GM12878 (cell line): ENCODE results near the gene LRRC23. TPM values are rescaled to one million over a fixed set of nuclear protein-coding genes. Genes with fewer than 3 reads are reported as not detected.

Source experiments
- ATAC-seq: fragments of 200-7000 bp; cut with Tn5 transposase; 3 replicates; pipeline ENCODE4 v1.9.1; 2020; ENCODE audit warnings: mild to moderate bottlenecking, moderate library complexity
- BruUV-seq: library from RNA; stranded (reverse); fragments of 400-500 nt; replicated peaks from 2 replicates; lab custom pipeline; 2021; lab: Mats Ljungman, UMichigan
- CTCF ChIA-PET: fragments of 300-600 bp; sonication (Branson Sonifier 250); formaldehyde crosslinking; extraction: SDS; loops from one replicate; lab custom pipeline; 2021; ENCODE audit warnings: inconsistent platforms; lab: Yijun Ruan, JAX
- POLR2A ChIA-PET: fragments of 350-600 bp; formaldehyde crosslinking; extraction: SDS; loops from one replicate; lab custom pipeline; 2021; ENCODE audit warnings: inconsistent platforms; lab: Charles Lee
- RAD21 ChIA-PET: fragments of 300-600 bp; sonication (Branson Sonifier 250); formaldehyde crosslinking; loops from one replicate; lab custom pipeline; 2023; ENCODE audit warnings: antibody characterized with exemption; ENCODE audit not compliant: unreplicated experiment; lab: Charles Lee
- SMC1A ChIA-PET: fragments of 300-600 bp; sonication (Branson Sonifier 250); formaldehyde crosslinking; loops from one replicate; lab custom pipeline; 2023; ENCODE audit not compliant: unreplicated experiment, uncharacterized antibody; lab: Charles Lee
- DNase-seq: peaks from one replicate; pipeline ENCODE4 v3.0.0-alpha.2; 2011; ENCODE audit warnings: low read depth, low spot score
- FAIRE-seq: peaks from 3 replicates; lab custom pipeline; 2011; peaks lifted over from hg19 to GRCh38; lab: Jason Lieb, UNC
- H2AFZ ChIP-seq: 2 replicates; pipeline ENCODE4 v1.6.0; 2011; ENCODE audit warnings: low read depth, low read length, control low read depth; ENCODE audit not compliant: control insufficient read depth
- H3K27ac ChIP-seq: 2 replicates; pipeline ENCODE4 v1.5.1; 2011; ENCODE audit warnings: control low read depth; ENCODE audit not compliant: control insufficient read depth, insufficient read depth
- H3K27me3 ChIP-seq, 2 experiments: replicated peaks in 1 of 2; 2 replicates each; pipeline versions ENCODE4 v1.6.0 to v1.6.1; 2011; ENCODE audit warnings: low read length in 1 of 2; ENCODE audit not compliant: control insufficient read depth in 2 of 2, insufficient read depth in 2 of 2
- H3K36me3 ChIP-seq, 2 experiments: 2 replicates each; pipeline ENCODE4 v1.5.1; 2011; ENCODE audit warnings: low read length in 1 of 2; ENCODE audit not compliant: control insufficient read depth in 2 of 2, insufficient read depth in 2 of 2
- H3K4me1 ChIP-seq: 2 replicates; pipeline ENCODE4 v1.6.1; 2011; ENCODE audit warnings: mild to moderate bottlenecking, low read length, moderate library complexity, mixed read lengths; ENCODE audit not compliant: control insufficient read depth, insufficient read depth
- H3K4me2 ChIP-seq: 2 replicates; pipeline ENCODE4 v1.6.0; 2011; ENCODE audit warnings: control low read depth; ENCODE audit not compliant: control insufficient read depth, insufficient read depth
- H3K4me3 ChIP-seq: fragments of 200-600 bp; sonication (generic); 2 replicates; pipeline ENCODE4 v1.5.1; 2016
- H3K79me2 ChIP-seq: 2 replicates; pipeline ENCODE4 v1.6.0; 2011; ENCODE audit warnings: low read length; ENCODE audit not compliant: control insufficient read depth, insufficient read depth
- H3K9ac ChIP-seq: 2 replicates; pipeline ENCODE4 v1.8.0; 2011; ENCODE audit warnings: low read length, control low read depth, mixed read lengths; ENCODE audit not compliant: control insufficient read depth, insufficient read depth
- H3K9me3 ChIP-seq: replicated peaks from 3 replicates; pipeline ENCODE4 v1.5.1; 2011; ENCODE audit warnings: mild to moderate bottlenecking, low read length; ENCODE audit not compliant: control insufficient read depth, insufficient read depth
- H4K20me1 ChIP-seq: 2 replicates; pipeline ENCODE4 v1.6.0; 2011; ENCODE audit not compliant: control insufficient read depth, insufficient read depth
- CREB1 ChIP-seq: IDR thresholded peaks from 2 replicates; pipeline ENCODE4 v1.6.1; 2012; ENCODE audit warnings: low read depth, mild to moderate bottlenecking, inconsistent platforms
- EED ChIP-seq: sonication (generic); IDR thresholded peaks from 2 replicates; pipeline ENCODE4 v1.6.1; 2016; ENCODE audit warnings: antibody characterized with exemption, low read depth
- NFIC ChIP-seq: IDR thresholded peaks from 2 replicates; pipeline ENCODE4 v1.6.1; 2012; ENCODE audit warnings: low read depth, mild to moderate bottlenecking, inconsistent platforms, low read length, moderate library complexity
- RB1 ChIP-seq: fragments of 450-650 bp; formaldehyde crosslinking; IDR thresholded peaks from 2 replicates; pipeline ENCODE4 v1.6.1; 2017; ENCODE audit warnings: mild to moderate bottlenecking, borderline replicate concordance
- SREBF2 ChIP-seq: IDR thresholded peaks from 2 replicates; pipeline ENCODE4 v1.6.1; 2012; ENCODE audit warnings: mild to moderate bottlenecking, low read length
- STAT3 ChIP-seq: IDR thresholded peaks from 2 replicates; pipeline ENCODE4 v1.6.1; 2011; ENCODE audit warnings: low read depth, low read length, improper control_type of control experiment
- WGBS: methylation state at CpG from one replicate; pipeline ENCODE4 v1.1.6; 2016; ENCODE audit warnings: low lambda C conversion rate; ENCODE audit not compliant: insufficient replicate concordance, insufficient coverage; ENCODE audit errors: missing lambda C conversion rate; 5-methylcytosine and 5-hydroxymethylcytosine counted together
- in situ Hi-C: fragments of 300-500 bp; cut with MboI; formaldehyde crosslinking; loops from 9 replicates; pipeline ENCODE4 v1.14.3; 2018; ENCODE audit warnings: mixed read lengths
- intact Hi-C: fragments of 100-400 bp; cut with micrococcal nuclease; formaldehyde crosslinking; loops from one replicate; pipeline ENCODE4 v1.14.2; 2022; ENCODE audit not compliant: unreplicated experiment
- polyA plus RNA-seq, 11 experiments: library from polyadenylated mRNA; depleted of rRNA in 4 of 11; unstranded in 6 of 11; stranded (reverse) in 5 of 11; fragments of >200 nt; fragmentation: Nextera tagmentation in 4 of 11; fragmentation: Illumina TruSeq in 1 of 11; extraction: Ambion mirVana in 4 of 11; extraction: Trizol in 1 of 11; gene quantifications; 1 replicate in 1 of 11; 2 replicates in 10 of 11; pipeline versions ENCODE4 v1.2.1 to v1.2.3, GENCODE V29; 2011 to 2016; ENCODE audit warnings: inconsistent platforms in 2 of 11, missing spikeins in 2 of 11, low read depth in 1 of 11
- total RNA-seq, 4 experiments: library from RNA; depleted of rRNA in 3 of 4; stranded (reverse); fragments of >200 nt in 3 of 4; fragmentation: Illumina TruSeq in 1 of 4; extraction: Trizol in 1 of 4; gene quantifications; 2 replicates each; pipeline versions ENCODE4 v1.2.1 to v1.2.3, GENCODE V29; 2013 to 2021

LRRC23 gene
- total and polyA plus RNA-seq, 10 of the 15 experiments (the other 5 are each of a cell fraction or from before 2014, with no cell fraction given) = 1.4 to 6.9 (median 3.4) TPM

DNA sequence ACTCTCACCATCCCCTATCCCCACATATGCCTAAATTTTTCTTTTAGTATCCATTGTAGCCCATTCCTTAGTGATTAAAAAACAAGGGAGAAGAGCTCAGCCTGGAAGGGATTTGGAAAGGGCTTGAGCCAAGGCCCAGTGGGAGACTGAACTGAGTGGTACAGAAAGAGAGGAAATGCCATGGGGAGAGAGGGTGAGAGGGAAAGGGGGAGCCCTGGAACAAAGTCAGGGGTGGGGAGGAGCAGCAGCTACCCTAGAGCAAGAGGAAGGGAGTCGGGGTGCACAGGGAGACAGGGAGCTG lies 20.6 kb downstream of the LRRC23 start:
- no peak overlapping the region for H2AFZ ChIP-seq
- RAD21 ChIA-PET = interaction anchor here (0.9 to 4.6 kb wide), 11 partner anchors 11 to 187 kb away, joined by 3 to 45 read pairs (median 7); partner anchors contain the start of genes C12orf57, C1RL, LPCAT3 and RNU7-1
- peaks cover 0 to 8% of the 10 kb centered on the region in 2 experiments; a peak in 2 of 4 replicates for H3K36me3 ChIP-seq
- no peak overlapping the region for H3K9ac ChIP-seq
- ATAC-seq = no peak
- no TSS peak for BruUV-seq
- H3K4me1 ChIP-seq = peaks cover 52% of the 10 kb centered on the region
- H3K4me3 ChIP-seq = no peak overlapping the region
- intact Hi-C loops = loop anchor here (2.0 kb wide), 2 partner anchors 14 to 56 kb away; no protein-coding TSS in a partner anchor
- H3K27ac ChIP-seq = no peak overlapping the region
- DNase-seq = no peak
- no peaks in the 10 kb centered on the region for H4K20me1 ChIP-seq
- no peak overlapping the region for H3K4me2 ChIP-seq
- FAIRE-seq = no peak
- SMC1A ChIA-PET = interaction anchor here (1.0 to 3.9 kb wide), 12 partner anchors 8 to 182 kb away, joined by 3 to 29 read pairs (median 4); partner anchors contain the start of genes C12orf57 and RNU7-1
- POLR2A ChIA-PET = interaction anchor here (0.5 to 4.8 kb wide), 15 partner anchors 11 to 464 kb away, joined by 3 to 28 read pairs (median 4); partner anchors contain the start of genes C12orf57, C1RL, ENO2 and RNU7-1
- WGBS = 100% methylated on average over 1 of the region's 1 CpG
- in situ Hi-C loops = no loop called here
- H3K27me3 ChIP-seq = no peaks in the 10 kb centered on the region
- TF ChIP-seq RB1 (no peak), NFIC (no peak), STAT3 (no peak), SREBF2 (no peak), EED (no peak), CREB1 (no peak)
- H3K9me3 ChIP-seq = no peaks in the 10 kb centered on the region
- CTCF ChIA-PET = interaction anchor here (0.5 to 6.2 kb wide), 22 partner anchors 8 to 185 kb away, joined by 3 to 111 read pairs (median 10); partner anchors contain the start of genes C12orf57, C1RL, ENO2 and LPCAT3
- H3K79me2 ChIP-seq = peaks cover 34% of the 10 kb centered on the region
